ENCODE measurements around the gene RNF208.
A peak's percentile ranks its signal among the peaks of the same experiment; 100 is the strongest.

The RNF208 gene

GRCh38 chr9:137189297-137190295 is 32.4 kb downstream of the RNF208 start:
- DNase-seq = no peak

DNA sequence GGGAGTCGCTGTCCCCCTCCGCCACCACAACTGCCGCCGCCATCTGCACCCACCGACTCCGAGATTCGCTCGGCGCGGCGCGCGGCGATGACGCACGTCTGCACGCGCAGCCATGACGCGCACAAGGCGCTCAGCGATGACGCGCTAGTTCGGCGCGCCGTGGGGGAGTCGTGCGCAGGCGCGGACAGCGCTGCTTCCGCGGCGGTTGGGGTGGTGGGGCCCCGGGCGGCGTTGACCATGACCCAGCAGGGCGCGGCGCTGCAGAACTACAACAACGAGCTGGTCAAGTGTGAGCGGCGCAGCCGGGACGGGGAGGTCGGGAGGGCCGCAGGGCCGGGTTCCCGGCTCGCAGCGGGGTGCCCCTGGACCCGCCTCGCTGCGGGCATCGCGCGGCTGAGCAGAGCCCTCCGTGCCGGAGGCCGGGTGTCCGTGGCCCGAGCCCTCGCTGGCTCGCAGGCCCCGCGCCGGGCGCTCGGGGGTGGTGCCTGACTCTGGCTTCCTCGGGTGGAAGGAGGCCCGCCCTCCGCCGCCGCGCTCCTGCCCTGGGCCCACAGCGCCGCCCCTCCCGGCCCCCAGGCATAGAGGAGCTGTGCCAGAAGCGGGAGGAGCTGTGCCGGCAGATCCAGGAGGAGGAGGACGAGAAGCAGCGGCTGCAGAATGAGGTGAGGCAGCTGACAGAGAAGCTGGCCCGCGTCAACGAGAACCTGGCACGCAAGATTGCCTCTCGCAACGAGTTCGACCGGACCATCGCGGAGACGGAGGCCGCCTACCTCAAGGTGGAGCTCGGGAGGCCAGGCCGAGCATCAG is 33.3 kb downstream of the RNF208 start, which contains the start of the genes ANAPC2 and SSNA1:
TSS of gene ANAPC2 (minus strand) at position 71 of the 807 bp plus-strand sequence. CDS start at position 43, 28 bp downstream.
TSS of gene SSNA1 (plus strand) at position 187 of the 807 bp plus-strand sequence. CDS start at position 238, 51 bp downstream.
- peak; percentile 95 for DNase-seq

- no peak for DNase-seq
Measured at GRCh38 chr9:137188086-137188489, 34.0 kb downstream of the RNF208 start.

GRCh38 chr9:137187386-137187785 is 34.7 kb downstream of the RNF208 start:
- no peak for DNase-seq

GRCh38 chr9:137186385-137186784 is 35.7 kb downstream of the RNF208 start:
- no peak for DNase-seq

GRCh38 chr9:137185921-137186320 is 36.1 kb downstream of the RNF208 start:
- no peak for DNase-seq

DNA sequence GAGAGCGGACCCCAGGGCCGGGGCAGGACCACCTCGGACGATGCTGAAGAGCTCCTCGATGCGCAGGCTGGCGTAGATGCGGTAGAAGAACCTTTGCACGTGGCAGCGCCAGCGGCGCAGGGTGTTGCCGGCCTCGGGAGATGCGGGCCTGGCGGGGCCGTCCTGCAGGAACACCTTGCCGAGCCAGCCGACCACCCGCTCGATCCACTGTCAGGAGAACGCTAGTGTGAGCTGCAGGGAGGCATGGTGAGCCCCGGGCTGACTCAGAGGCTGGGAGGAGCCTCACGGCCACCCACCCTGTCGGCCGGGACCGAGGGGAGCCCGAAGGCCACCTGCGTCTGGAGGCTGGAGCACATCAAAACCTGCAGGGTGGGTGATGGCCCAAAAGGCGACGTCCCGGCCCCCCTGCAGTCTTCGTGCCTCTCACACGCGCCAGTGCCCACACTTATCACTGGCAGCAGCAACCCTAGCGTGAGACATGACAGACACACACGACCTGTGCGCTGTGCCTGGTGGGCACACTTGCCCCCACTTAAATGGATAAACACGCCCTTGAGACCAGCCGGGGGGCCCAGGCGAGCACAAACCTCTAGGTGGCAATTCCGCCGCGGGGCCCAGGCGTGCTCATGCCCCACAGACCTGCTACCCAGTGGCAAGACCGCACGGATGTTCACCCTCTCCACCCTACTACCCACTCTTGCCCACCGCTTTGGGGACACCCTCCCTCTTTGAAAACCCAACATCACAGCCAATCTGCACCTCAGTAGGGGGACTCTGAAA is 37.0 kb downstream of the RNF208 start:
- no peak for DNase-seq

DNA sequence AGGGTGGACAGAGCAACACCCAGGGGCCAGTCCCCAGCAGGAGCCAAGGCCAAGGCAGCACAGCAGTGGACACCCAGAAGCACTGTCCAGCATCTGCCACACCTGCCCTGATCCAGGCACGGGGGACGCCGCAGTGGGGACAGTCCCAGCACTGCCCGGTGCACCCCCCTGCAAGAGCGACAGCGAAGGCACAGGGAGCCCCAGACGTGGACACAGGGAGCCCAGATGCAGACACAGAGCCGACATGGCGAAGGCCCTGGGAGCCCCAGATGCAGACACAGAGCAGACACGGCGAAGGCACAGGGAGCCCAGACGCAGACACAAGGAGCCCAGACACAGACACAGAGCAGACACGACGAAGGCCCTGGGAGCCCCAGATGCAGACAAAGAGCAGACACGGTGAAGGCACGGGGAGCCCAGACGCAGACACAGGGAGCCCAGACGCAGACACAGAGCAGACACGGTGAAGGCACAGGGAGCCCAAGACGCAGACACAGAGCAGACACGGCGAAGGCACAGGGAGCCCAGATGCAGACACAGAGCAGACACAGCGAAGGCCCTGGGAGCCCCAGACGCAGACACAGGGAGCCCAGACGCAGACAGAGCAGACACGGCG is 38.0 kb downstream of the RNF208 start:
- DNase-seq = no peak

- DNase-seq = no peak
Measured at GRCh38 chr9:137182836-137183235, 39.2 kb downstream of the RNF208 start.

DNA sequence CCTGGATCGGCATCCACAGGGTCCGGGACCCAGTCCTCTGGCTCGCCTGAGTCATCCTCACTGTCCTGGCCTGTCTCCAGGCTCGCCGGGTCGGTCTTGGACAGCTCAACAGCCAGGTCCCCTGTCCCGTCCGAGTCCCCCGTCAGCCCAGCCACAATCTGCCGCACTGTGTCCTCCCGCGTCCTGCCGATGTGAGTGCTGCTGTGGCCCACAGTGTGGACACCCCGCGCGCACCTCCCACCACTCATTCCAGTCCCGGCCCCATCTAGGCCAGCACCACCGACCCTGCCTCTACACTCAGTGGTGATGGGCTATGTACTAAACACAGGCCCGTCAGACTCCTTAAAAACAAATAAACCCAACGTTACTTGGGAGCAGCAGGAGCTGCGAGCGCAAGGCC is 40.4 kb downstream of the RNF208 start:
- no peak for DNase-seq

DNA sequence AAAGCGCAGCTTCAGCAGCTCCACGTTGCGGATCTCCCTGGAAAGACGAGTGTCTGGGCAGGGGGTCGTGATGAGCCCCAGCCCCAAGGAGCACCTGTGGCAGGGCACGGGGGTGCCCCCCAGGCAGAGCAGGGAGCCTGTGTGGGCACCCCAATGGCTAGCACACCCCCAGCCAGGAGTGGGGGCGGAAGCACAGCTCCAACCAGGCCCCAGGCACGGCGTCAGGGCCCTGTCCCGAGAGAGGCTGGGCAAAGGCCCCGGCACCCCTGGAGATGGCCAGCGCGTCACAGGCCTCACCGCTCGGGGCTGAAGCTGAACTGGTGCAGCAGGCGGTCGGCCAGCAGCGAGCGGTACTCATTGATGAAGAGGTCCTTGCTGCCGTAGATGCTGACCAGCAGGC is 41.5 kb downstream of the RNF208 start:
- no peak for DNase-seq

- DNase-seq = no peak
Measured at GRCh38 chr9:137179761-137180160, 42.3 kb downstream of the RNF208 start.

DNA sequence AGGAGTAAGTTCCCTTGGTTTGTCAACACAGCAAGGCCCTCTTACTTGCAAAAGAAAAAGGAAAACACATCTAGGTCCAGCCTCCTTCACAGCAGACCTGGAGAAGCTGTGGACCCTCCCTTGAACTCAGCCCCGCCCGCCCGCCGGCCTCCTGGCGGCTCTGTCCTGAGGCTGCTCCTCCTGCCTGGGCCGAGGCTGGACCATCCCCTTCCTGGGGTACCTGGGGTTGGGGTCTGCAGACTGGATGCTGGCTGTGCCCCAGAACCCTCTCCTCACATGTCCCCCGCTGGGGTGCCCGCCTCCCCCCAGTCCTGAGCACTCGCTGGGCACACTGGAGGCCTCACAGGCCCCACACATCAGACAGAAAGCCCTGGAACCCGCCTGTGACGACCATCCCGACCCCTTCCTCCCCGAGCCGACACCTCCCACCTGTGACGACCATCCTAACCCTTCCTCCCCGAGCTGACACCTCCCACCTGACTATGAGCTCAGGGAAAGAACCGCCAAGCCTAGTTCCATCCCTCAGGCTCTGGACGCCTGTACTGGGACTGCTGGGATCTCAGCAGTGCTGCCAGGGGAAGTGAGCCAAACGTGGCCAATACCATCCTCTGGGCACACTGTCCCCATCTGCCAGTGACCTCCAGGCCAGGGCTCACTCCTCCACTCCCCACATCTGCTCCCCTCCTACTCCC is 43.0 kb downstream of the RNF208 start:
- no peak for DNase-seq

- no peak for DNase-seq
Measured at GRCh38 chr9:137178201-137178938, 43.7 kb downstream of the RNF208 start.

- no peak for DNase-seq
Measured at GRCh38 chr9:137176302-137177182, 45.5 kb downstream of the RNF208 start.

DNA sequence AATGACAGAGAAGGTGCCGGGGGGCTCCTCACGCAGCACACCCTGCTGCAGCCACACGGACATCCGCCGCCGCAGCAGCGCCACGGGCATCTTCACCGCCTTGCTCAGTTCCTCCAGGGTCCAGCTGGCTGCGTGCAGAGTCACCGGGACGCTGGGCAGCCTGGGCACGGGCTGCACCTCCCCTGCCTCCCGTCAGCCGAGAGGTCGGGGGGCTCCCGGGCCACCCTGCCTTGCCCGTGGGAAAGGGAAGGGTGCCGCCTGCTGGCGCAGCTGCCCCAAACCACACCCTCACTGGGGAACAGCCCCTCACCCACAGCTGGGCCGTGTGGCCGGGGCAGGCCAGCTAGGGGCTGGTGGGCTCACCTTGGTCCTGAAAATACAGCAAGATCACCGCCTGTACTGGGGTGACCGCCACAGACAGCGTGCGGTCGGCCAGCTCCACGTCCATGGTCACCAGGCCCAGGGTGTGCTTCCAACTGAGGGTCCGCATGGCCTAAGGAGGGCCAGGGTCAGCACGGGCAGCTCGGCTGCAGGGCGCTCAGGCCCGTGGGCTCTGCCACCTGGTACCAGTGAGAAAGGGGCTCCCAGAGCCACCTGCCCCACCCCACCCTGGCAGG is 46.6 kb downstream of the RNF208 start:
- DNase-seq = no peak

DNA sequence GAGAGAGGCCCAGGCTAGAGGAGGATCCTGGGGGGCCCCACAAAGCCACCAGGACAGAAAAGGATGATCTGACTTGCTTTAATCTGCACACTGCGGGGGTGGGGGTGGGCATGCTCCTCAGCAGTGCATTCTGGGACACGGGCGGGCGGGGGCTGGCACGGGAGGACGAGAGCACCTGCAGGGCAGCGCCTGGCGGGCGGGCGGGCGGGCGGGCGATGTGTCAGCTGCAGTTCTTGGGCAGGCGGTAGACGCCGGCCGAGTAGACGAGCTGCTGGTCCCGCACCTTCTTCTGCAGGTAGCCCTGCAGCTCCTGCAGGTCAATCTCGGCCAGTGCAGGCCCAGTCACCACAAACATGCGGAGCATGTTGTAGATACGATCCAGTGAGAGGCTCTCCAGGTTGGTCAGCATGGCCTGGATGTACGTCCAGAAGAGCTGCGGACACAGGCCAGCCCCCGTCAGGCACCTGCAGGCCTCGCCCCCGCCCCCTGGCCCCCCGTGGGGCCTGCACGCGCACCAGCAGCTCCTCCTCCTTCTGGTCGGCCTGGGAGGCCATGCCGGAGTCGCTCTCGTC is 47.2 kb downstream of the RNF208 start:
- DNase-seq = no peak

DNA sequence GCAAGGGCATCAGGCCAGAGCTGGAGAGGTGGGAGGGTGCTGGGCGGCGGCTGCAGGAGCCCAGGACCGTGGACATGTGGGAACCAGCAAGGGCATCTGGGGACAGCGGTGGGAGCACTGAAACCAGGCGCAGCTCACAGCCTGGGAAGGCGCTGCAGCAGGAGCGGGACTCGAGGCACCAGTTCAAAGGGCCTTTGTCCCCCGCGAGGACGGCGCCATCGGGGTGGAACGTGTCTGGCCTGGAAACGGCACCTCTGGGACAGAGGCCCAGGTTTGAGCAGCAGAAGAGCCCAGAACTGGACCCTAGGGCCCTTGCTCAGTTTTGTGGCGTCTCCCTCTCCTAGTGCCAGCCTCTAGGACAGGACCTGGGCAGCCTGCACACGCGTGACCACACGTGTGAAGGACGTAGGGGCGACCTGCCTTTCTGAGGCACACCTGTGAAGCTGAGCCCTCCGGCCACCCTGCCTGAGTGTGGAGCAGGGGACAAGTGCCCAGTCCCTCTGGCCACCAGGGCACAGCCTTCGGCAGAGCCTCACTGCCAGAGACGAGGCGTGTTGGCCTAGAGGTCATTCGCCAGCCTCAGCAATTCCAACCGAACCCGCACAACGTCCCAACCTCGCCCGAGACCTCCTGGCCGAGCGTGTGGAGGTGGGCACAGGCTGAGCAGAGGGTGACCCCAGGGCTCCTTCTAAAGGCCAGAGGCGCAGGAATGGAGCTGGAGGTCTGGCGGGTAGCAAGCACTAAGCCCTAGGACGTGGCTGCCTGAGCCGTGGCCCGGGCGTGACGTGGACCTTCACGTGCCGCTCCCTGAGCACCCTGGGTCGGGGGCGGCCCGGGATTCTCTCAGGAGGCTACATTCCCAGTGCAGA is 48.0 kb downstream of the RNF208 start:
- DNase-seq = no peak
